ENCODE measurements around the gene NSMCE1. TPM values are rescaled to one million over a fixed set of nuclear protein-coding genes. Genes with fewer than 3 reads are reported as not detected.
"Not testable (repeated sequence)": the region's sequence is repeated elsewhere in the genome, so short reads cannot be mapped to it uniquely, and the experiment has no call there.

Gene NSMCE1
- total RNA-seq, 1 donor from 2014 or later = 49.2 TPM

DNA sequence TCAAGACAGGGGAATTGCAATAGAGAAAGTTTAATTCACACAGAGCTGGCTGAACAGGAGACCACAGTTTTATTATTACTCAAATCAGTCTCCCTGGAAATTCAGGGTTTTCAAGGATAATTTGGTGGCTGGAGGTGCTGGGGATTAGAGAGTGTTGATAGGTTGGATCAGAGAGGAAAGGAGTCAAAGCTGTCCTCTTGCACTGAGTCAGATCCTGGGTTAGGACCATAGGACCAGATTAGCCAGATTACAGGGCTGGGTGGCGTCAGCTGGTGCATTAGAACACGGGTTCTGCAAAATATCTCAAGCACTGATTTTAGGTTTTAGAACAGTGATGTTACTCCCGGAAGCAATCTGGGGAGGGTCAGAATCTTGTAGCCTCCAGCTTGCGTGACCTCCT is 1.8 kb upstream of the NSMCE1 start:
- Histone ChIP-seq H3K4me3 (no peak overlapping the region), H3K27ac (no peak overlapping the region), H3K9me3 (no peaks in the 10 kb centered on the region), H3K27me3 (no peaks in the 10 kb centered on the region), H3K36me3 (no peaks in the 10 kb centered on the region), H3K4me1 (peaks cover 13% of the 10 kb centered on the region)
- intact Hi-C loops (cut with DNase I) = no loop called here
- no peak for ATAC-seq
- no peak for DNase-seq
- TF ChIP-seq, protein P1, sequence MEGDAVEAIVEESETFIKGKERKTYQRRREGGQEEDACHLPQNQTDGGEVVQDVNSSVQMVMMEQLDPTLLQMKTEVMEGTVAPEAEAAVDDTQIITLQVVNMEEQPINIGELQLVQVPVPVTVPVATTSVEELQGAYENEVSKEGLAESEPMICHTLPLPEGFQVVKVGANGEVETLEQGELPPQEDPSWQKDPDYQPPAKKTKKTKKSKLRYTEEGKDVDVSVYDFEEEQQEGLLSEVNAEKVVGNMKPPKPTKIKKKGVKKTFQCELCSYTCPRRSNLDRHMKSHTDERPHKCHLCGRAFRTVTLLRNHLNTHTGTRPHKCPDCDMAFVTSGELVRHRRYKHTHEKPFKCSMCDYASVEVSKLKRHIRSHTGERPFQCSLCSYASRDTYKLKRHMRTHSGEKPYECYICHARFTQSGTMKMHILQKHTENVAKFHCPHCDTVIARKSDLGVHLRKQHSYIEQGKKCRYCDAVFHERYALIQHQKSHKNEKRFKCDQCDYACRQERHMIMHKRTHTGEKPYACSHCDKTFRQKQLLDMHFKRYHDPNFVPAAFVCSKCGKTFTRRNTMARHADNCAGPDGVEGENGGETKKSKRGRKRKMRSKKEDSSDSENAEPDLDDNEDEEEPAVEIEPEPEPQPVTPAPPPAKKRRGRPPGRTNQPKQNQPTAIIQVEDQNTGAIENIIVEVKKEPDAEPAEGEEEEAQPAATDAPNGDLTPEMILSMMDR (IDR thresholded peaks at IDR 0.05) = no peak

DNA sequence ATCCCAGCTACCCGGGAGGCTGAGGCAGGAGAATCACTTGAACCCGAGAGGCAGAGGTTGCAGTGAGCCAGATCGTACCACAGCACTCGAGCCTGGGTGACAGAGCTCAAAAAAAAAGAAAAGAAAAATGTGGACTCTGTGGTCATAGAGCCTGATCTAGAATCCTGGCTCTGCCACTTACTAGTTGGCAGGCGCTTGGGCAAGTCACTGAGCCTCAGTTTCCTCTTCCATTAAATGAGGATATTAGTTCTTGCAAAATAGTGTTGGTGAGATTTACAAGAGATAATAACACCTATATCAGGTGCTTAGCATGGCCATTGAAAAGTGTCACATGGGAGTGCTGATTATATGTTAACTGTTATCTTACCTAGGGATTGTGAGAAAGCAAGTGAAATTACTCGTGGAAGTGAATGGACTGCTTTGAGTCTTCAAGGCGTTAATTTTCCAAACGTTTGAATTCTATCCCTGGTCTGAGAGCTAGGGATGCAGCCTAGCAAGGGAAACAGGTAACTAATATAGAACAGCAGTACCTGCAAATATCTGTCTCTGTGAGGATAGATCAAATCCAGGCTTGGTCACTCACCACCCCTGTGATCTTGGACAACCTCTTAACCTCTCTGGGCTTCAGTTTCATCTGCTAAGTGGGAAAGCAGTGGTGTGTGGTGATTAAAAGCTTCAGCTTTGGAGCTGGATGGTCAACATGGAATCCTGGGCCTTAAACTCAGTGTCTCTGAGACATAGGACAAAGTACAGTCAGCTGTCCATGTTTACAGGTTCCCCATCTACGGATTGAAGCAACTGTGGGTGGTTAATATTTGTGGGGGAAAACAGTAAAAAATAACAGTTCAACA is 953 bp upstream of the NSMCE1 start:
- intact Hi-C loops (cut with DNase I) = no loop called here
- ATAC-seq = no peak
- TF ChIP-seq, protein P1 (IDR thresholded peaks at IDR 0.05) = no peak
- H3K27ac ChIP-seq = peak overlapping the region; percentile 93
- H3K4me3 ChIP-seq = peak overlapping the region; percentile 67
- H3K27me3 ChIP-seq = no peaks in the 10 kb centered on the region
- no peak for DNase-seq
- H3K4me1 ChIP-seq = peaks cover 13% of the 10 kb centered on the region
- no peaks in the 10 kb centered on the region for H3K36me3 ChIP-seq
- no peaks in the 10 kb centered on the region for H3K9me3 ChIP-seq

DNA sequence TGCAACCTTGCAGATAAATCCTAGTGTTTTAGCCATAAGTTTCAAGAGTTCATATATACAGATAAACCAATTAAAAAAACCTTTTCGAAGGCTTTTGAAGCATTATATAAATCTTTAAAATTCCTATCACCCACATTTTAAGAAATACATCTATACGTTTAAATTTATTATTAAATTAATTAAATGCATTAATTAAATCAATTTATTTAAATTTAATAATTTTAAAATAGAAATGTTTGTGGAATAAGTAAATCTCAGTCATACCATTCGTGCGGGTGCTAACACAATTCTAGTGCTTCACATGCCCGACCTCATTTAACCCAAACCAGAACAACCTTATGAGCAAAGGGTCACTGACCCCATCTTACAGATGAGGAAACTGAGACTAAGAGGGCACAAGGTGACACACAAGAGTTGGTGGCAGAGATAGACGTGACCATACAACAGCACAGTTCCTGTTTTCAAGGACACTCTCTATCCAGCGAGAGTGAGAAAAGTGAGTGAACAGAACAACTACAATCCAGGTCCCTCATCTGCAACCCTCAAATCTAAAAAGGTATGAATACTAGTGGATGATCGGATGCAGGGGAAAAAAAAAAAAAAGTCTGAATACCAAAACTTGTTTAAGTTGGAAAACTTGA is 1.4 kb downstream of the NSMCE1 start:
- no peak for DNase-seq
- Histone ChIP-seq H3K9me3 (no peaks in the 10 kb centered on the region), H3K27ac (no peak overlapping the region), H3K36me3 (no peaks in the 10 kb centered on the region), H3K27me3 (no peaks in the 10 kb centered on the region), H3K4me1 (peaks cover 16% of the 10 kb centered on the region), H3K4me3 (peak overlapping the region; percentile 67)
- TF ChIP-seq, protein P1 (IDR thresholded peaks at IDR 0.05) = no peak
- intact Hi-C loops (cut with DNase I) = no loop called here
- ATAC-seq = no peak

- Histone ChIP-seq H3K4me1 (peaks cover 16% of the 10 kb centered on the region), H3K27me3 (no peaks in the 10 kb centered on the region), H3K36me3 (no peaks in the 10 kb centered on the region), H3K27ac (no peak overlapping the region), H3K9me3 (no peaks in the 10 kb centered on the region), H3K4me3 (no peak overlapping the region)
- intact Hi-C loops (cut with DNase I) = no loop called here
- DNase-seq = no peak
- TF ChIP-seq, protein P1 (IDR thresholded peaks at IDR 0.05) = no peak
- ATAC-seq = no peak
Observed at GRCh38 chr16:27265982-27266381, 2.6 kb downstream of the NSMCE1 start.

GRCh38 chr16:27264151-27264550 is 4.4 kb downstream of the NSMCE1 start:
- Histone ChIP-seq H3K27ac (no peak overlapping the region), H3K9me3 (no peaks in the 10 kb centered on the region), H3K4me3 (no peak overlapping the region), H3K4me1 (peaks cover 22% of the 10 kb centered on the region), H3K36me3 (no peaks in the 10 kb centered on the region), H3K27me3 (no peaks in the 10 kb centered on the region)
- intact Hi-C loops (cut with DNase I) = no loop called here
- no peak for DNase-seq
- peak; percentile 60 for ATAC-seq
- TF ChIP-seq, protein P1 (IDR thresholded peaks at IDR 0.05) = no peak

GRCh38 chr16:27262904-27263423 is 5.6 kb downstream of the NSMCE1 start:
- DNase-seq; H3K27me3 ChIP-seq; H3K27ac ChIP-seq; H3K36me3 ChIP-seq; H3K9me3 ChIP-seq; H3K4me3 ChIP-seq; intact Hi-C loops (cut with DNase I); ATAC-seq: not testable (repeated sequence)
- peaks cover 28% of the 10 kb centered on the region for H3K4me1 ChIP-seq
